Endometrial microvascular endothelial cells (primary cell): ENCODE data around the gene EIF4G3. TPM values are rescaled to one million over a fixed set of nuclear protein-coding genes. Genes with fewer than 3 reads are reported as not detected.

Experiments used
- in situ Hi-C: cut with HindIII; loops from 2 replicates; pipeline ENCODE4 v1.10.0; 2017; ENCODE audit warnings: low sequenced_read_pairs, low pct_unique_long_range_greater_than_20kb; ENCODE audit errors: inconsistent ontology term
- total RNA-seq: library from RNA; depleted of rRNA; stranded (reverse); fragments of >200 nt; gene quantifications from one replicate; pipeline ENCODE4 v1.2.3, GENCODE V29; 2015; ENCODE audit errors: inconsistent ontology term

The EIF4G3 gene
- total RNA-seq, 1 donor from 2014 or later: 31.3 TPM

GRCh38 chr1:20988943-20989342 is 187.8 kb downstream of the EIF4G3 start:
- in situ Hi-C loops: no loop called here

- in situ Hi-C loops: no loop called here
These were observed 188.6 kb downstream of the EIF4G3 start for GRCh38 chr1:20987831-20988825.

GRCh38 chr1:20983297-20983889 is 193.3 kb downstream of the EIF4G3 start:
- in situ Hi-C loops: no loop called here

- in situ Hi-C loops: no loop called here
These were observed 194.4 kb downstream of the EIF4G3 start for GRCh38 chr1:20982316-20982715.

GRCh38 chr1:20981915-20982314 is 194.8 kb downstream of the EIF4G3 start:
- in situ Hi-C loops: no loop called here

GRCh38 chr1:20980051-20980450 is 196.6 kb downstream of the EIF4G3 start:
- in situ Hi-C loops: no loop called here

GRCh38 chr1:20978413-20978812 is 198.3 kb downstream of the EIF4G3 start:
- in situ Hi-C loops: no loop called here

- in situ Hi-C loops: no loop called here
These were observed 201.0 kb downstream of the EIF4G3 start for GRCh38 chr1:20975668-20976067.

GRCh38 chr1:20974951-20975350 is 201.7 kb downstream of the EIF4G3 start:
- in situ Hi-C loops: no loop called here

GRCh38 chr1:20974069-20974468 is 202.6 kb downstream of the EIF4G3 start:
- in situ Hi-C loops: no loop called here

- in situ Hi-C loops: no loop called here
These were observed 203.8 kb downstream of the EIF4G3 start for GRCh38 chr1:20972855-20973254.

- in situ Hi-C loops: no loop called here
These were observed 211.9 kb downstream of the EIF4G3 start for GRCh38 chr1:20964540-20965484.

- in situ Hi-C loops: no loop called here
These were observed 214.0 kb downstream of the EIF4G3 start for GRCh38 chr1:20962576-20963258.

- in situ Hi-C loops: no loop called here
These were observed 218.3 kb downstream of the EIF4G3 start for GRCh38 chr1:20958430-20958829.

- in situ Hi-C loops: no loop called here
These were observed 220.4 kb downstream of the EIF4G3 start for GRCh38 chr1:20956272-20956671.

- in situ Hi-C loops: no loop called here
These were observed 226.0 kb downstream of the EIF4G3 start for GRCh38 chr1:20950679-20951078.

- in situ Hi-C loops: no loop called here
These were observed 226.7 kb downstream of the EIF4G3 start for GRCh38 chr1:20949871-20950590.

- in situ Hi-C loops: no loop called here
These were observed 228.6 kb downstream of the EIF4G3 start for GRCh38 chr1:20948101-20948500.
